ENCODE measurements around the gene FXYD2.

The FXYD2 gene

GRCh38 chr11:117857734-117858414, 33.3 kb upstream of the FXYD2 start:
- no peak for DNase-seq (ENCODE audit: low spot score)

- DNase-seq (ENCODE audit: low spot score): no peak
These were observed 31.5 kb upstream of the FXYD2 start for GRCh38 chr11:117855912-117856651.

DNA sequence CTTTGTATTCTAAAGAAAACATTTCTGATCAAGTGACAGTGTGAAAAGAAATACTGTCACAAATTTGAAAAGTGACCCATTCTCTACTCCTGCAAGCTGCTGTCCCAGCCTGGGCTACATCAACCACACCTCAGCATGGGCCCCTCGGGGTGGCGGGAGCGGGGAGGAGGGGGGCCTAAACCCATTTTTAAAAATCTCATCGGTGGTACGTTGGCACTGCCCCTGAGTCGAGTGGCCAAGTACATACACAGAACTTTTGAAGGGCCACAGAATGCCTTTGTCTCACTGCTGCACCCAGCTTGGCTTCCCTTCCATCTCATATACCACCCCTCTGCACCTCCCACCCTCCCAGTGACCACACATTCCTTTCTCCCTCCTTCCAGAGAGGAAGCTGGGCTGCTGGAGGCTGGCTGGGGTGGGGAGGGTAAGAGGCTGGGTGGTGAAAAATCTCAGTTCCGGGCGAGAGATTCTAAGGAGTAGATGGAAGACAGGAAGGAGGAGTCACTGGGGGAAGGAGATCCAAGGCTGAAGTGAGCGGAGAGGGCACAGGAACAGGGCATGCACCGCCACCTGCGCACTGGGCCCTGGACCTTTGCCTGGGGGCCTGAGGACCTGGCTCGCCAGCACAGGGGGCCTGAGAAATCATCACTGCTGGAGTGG, 30.8 kb upstream of the FXYD2 start:
- DNase-seq (ENCODE audit: low spot score): no peak

DNA sequence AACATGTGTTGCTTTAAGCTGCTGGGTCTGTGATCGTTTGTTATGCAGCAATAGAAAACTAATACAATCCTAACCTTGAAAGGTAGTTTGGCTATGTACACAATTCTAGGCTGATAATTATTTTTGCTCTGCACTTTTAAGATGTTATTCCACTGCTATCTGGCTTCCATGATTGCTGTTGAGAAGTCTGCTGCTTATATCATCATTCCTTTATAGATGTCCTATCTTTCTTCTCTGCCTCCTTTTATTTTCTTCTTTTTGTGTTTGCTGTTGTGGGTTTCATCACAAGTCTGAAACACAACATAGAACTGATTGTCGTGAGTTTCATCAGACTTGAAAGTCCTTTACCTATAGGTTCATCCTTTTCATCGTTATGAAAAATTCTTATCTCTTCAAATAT, 27.8 kb upstream of the FXYD2 start:
- DNase-seq (ENCODE audit: low spot score): no peak

- DNase-seq (ENCODE audit: low spot score): no peak
These were observed 27.3 kb upstream of the FXYD2 start for GRCh38 chr11:117851852-117852251.

DNA sequence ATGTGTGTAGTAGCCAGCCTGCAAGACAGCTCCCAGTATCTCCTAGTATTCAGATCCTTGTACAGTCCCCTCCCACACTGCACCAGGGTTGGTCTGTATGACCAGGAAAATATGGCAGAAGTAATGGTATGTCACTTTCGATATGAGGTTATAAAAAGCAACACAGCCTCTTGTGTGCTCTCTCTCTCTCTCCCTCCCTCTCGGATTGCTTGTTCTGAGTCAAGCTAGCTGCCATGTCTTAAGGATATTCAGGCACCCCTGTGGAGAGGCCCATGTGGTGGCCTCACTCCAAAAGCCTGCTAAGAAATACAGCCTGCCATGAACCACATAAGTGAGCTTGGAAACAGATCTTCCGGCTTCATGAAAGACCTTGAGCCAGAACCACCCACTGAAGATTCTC, 26.6 kb upstream of the FXYD2 start:
- no peak for DNase-seq (ENCODE audit: low spot score)

- DNase-seq (ENCODE audit: low spot score): no peak
These were observed 25.4 kb upstream of the FXYD2 start for GRCh38 chr11:117849781-117850414.

- peak; percentile 62 for DNase-seq (ENCODE audit: low spot score)
These were observed 19.3 kb upstream of the FXYD2 start for GRCh38 chr11:117843666-117844484.

DNA sequence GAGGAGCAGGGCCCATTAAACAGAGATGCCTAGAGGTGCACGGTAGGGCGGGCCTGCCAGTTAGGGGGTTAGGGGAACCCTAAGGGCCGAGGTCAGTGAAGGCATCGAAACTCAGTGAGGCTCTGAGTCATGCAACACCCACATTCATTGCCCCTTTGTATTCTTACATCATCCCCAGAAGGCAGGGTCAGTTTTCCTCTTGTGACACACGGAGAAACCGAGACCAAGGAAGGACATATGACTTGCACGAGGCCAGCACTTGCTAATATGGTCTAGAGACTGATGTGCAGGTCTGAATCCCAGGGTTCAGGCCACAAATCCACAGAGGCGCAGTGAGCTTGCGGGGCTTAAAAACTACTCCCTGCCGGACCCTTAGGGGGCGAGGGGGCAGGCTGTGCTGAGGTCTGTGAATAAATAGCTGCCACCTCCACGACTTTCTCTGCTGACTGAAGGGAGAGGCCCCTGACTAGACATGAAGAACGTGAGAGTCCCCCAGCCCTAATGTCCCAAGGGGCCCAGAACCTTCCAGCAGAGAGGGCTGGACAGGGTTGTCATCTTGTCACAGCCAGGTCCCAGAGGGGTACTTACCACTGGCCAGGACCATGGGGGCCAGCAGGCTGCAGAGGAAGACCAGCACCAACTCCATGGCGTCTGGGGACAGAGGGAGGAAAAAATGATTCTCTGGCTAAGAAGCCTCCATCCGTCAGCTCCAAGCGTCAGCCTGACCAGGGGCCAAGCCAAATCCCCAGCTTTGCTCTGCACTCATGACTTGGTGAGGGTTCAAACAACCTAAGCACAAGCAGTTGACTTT, 17.8 kb upstream of the FXYD2 start:
- DNase-seq (ENCODE audit: low spot score): no peak

DNA sequence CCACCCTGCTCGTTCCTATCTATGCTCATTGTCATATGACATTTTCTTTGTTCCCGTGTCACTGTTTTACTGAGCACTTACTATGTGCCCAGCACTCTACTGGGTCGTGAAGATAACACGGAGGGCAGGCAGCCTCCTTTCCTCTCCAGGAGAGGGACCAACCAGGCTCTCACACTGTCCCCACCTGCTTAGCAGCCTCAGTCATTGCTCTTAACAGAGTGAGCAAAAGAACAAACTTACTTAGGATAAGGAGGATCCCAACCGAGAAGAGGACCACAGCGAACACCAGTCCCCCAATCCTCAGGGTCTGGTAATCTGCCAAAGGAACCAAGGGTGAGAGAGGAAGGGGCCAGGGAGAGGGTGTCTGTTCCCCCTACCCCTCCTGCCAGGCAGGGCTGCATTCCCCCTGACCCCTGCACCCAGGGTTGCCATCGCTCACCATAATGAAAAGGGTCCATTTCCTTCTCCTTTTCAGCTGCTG, 17.0 kb upstream of the FXYD2 start:
- no peak for DNase-seq (ENCODE audit: low spot score)

DNA sequence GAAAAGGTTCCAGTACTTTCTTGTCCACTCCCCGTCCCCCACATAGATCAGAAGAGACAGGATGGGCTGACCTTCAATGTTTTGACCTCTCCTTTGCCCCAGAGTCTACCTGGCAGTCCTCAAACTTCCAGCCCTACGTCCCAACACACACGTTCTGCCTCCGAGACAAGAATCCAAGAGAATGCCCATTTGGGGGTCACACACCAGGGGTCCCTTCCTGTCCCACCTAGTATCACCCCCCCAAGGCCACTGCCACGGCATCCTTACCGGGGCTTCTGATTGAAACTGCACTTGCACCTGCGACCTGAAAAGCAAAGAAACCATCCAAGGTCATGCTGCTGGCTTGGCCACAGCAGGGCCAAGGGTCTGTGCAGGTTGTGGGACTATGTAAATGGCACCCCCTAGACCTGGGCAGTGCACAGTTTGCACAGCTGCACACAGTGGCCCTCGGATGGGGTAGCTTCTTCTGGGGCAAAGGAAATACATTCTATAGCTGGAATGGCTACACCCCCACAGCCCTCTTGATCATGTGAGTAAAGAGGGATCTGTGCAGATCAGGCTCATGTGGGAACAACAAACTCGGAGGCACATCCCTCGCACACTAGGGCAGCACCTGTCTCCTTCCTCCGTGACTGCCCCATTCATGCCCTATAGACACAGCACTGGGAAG, 16.5 kb upstream of the FXYD2 start:
- DNase-seq (ENCODE audit: low spot score): no peak

DNA sequence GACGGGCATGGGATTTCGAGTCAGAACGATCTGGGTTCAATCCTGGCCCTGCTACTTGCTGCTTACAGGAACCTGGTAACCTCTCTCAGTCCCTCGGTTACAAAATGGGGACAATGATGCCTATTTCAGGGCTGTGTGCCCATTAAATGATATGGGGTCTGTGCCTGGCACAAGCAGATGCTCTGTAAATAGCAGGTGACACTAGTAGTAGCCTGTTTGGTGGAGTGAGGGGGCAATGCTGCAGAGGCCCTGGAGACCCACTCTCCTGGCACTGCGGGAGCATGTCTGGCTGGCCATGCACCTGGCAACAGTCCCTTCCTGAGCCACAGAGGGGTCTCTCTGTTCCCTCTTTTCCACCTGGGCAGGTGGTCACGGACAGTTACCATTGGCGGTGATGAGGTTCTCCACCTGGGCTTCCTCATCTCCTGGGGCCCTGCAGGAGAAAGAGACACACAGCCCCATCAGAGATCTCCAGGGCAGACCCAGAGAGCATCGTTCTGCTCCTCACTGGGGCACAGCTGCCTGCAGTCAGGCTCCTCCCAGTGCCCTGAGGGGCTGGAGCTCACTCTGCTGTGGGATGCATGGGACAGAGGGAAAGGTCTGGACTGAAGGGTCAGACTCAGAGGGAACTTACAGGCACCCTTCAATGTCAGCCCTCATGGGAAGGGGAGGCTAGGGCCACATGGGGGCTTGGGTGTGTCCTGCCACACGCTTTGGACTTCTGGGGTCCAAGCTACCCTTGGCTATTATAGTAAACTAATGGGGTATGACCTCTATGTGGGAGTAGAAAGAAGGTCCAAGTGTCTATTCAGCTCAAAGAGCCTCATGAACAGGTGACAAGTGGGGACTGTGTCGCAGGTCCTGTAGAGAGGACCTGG, 15.6 kb upstream of the FXYD2 start:
- no peak for DNase-seq (ENCODE audit: low spot score)

DNA sequence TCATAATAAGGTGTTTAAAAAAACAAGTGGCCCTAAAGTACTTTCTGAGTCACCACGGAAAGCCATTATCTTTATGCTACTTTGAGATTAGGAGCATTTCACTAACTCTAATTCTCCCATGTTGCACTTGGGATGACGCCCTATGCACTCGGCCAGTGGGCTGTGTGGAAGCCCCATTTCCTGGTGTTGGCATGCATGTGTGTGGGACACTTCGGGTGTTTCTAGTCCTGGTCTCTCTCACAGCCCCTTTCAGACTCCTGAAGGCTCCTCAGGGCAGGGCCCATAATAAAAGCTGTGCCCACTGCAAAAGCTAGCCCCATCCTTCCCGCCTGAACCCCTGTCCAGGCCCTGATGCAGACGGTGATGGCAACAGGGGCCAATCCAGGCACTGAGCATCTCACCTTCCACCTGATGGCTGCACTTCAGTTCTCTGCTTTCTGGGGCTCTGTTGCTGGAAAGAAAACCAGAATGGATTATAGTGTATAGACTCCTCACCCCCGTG, 14.9 kb upstream of the FXYD2 start:
- DNase-seq (ENCODE audit: low spot score): no peak

DNA sequence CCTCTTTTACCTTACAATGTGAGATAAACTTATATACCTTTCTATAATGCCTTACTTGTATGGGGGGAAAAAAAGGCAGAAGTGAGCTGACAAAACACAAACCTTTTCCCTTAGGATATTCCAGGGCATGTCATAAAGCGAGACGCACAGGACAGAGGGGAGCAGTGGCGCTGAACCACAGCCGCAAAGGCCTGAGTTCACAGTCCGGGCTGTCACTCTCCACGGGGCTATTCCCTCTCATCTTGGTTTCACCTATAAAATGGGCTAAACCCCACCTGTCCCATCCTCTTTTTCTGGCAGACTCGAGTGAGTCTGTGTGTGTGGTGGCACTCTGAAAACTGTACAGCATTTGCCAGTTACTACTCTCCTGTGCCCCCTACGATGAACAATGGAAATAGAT, 14.4 kb upstream of the FXYD2 start:
- no peak for DNase-seq (ENCODE audit: low spot score)

- DNase-seq (ENCODE audit: low spot score): no peak
These were observed 13.2 kb upstream of the FXYD2 start for GRCh38 chr11:117837791-117838190.

GRCh38 chr11:117837070-117837776, 12.7 kb upstream of the FXYD2 start:
- DNase-seq (ENCODE audit: low spot score): no peak

DNA sequence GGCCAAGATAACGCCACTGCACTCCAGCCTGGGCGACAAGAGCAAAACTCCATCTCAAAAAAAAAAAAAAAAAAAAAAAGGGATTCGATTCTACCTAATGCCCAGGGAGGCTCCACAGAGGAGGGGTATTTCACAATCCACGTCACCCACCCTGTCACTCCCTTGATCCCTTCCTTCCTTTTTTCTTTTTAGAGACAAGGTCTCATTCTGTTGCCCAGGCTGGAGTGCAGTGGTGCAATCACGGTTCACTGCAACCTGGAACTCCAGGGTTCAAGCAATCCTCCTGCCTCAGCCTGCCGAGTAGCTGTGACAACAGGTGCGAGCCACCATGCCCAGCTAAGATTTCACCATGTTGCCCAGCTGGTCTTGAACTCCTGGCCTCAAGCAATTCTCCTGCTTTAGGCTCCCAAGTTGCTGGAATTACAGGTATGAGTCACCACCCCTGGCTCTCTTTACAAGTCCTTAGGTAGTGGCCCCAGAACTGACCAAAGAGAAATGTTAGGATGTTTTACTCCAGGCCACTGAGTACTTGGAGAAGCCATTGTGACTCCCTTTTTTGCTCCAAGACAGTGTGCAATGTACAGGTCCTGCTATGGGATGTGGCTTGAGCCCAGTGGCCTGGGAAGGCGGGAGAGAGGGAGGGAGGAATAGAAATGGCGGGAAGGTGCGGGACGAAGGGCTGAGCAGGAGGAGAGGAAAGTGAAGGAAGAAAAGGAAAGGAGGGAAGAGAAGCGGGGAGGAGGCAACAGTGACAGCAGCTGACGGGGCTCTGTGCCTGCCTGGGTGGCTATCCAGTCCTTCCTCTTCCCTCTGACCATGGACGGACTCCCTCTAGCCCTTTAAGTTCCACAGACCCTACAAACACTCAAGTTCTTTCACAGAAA, 11.8 kb upstream of the FXYD2 start:
- DNase-seq (ENCODE audit: low spot score): no peak
